HG02623 (cell line): ENCODE results near the gene OGDH.
"Not testable (repeated sequence)": the region's sequence is repeated elsewhere in the genome, so short reads cannot be mapped to it uniquely, and the experiment has no call there.

Source experiments
- ATAC-seq: cut with Tn5 transposase; IDR thresholded peaks from one replicate; pipeline ENCODE4 v1.9.1; 2021; ENCODE audit warnings: moderate library complexity; ENCODE audit not compliant: unreplicated experiment

Gene OGDH

GRCh38 chr7:44580945-44581878 lies 25.2 kb upstream of the OGDH start:
- peak; percentile 19 for ATAC-seq

GRCh38 chr7:44581879-44582603 lies 24.4 kb upstream of the OGDH start, which contains the start of gene TMED4:
TMED4 (minus strand) TSS chr7:44582231; CDS start chr7:44582206, 25 bp downstream.
- peak; percentile 84 for ATAC-seq

GRCh38 chr7:44583146-44583865 lies 23.1 kb upstream of the OGDH start:
- ATAC-seq: no peak

- no peak for ATAC-seq
Measured at GRCh38 chr7:44587843-44588711, 18.4 kb upstream of the OGDH start.

- no peak for ATAC-seq
Measured at GRCh38 chr7:44590910-44591309, 15.5 kb upstream of the OGDH start.

- ATAC-seq: no peak
Measured at GRCh38 chr7:44595934-44596635, 10.3 kb upstream of the OGDH start.

GRCh38 chr7:44597181-44597580 lies 9.2 kb upstream of the OGDH start:
- not testable (repeated sequence) for ATAC-seq

- ATAC-seq: no peak
Measured at GRCh38 chr7:44599222-44599621, 7.2 kb upstream of the OGDH start.

- no peak for ATAC-seq
Measured at GRCh38 chr7:44602576-44602910, 3.9 kb upstream of the OGDH start.

- ATAC-seq: no peak
Measured at GRCh38 chr7:44603193-44603592, 3.2 kb upstream of the OGDH start.

GRCh38 chr7:44604941-44605340 lies 1.5 kb upstream of the OGDH start:
- ATAC-seq: no peak

GRCh38 chr7:44607141-44608068 lies 978 bp downstream of the OGDH start:
- ATAC-seq: no peak

- ATAC-seq: no peak
Measured at GRCh38 chr7:44608916-44609648, 2.7 kb downstream of the OGDH start.

GRCh38 chr7:44609829-44610228 lies 3.4 kb downstream of the OGDH start:
- ATAC-seq: no peak

- no peak for ATAC-seq
Measured at GRCh38 chr7:44615149-44615611, 8.8 kb downstream of the OGDH start.

- ATAC-seq: no peak
Measured at GRCh38 chr7:44615793-44616192, 9.4 kb downstream of the OGDH start.

GRCh38 chr7:44616545-44616944 lies 10.1 kb downstream of the OGDH start:
- no peak for ATAC-seq
